DOHH2 (cell line): ENCODE results near the gene YPEL1.

Experiments used
- H3F3A ChIP-seq: fragments of 200-600 bp; sonication (generic), shearing (Covaris generic); 2 replicates; pipeline ENCODE4 v1.6.0; 2016; ENCODE audit warnings: antibody characterized with exemption, mild to moderate bottlenecking; ENCODE audit not compliant: control insufficient read depth, insufficient read depth
- H3K27ac ChIP-seq: fragments of 200-600 bp; sonication (generic); 2 replicates; pipeline ENCODE4 v1.5.1; 2014; ENCODE audit warnings: low read depth, mild to moderate bottlenecking, low read length, moderate library complexity
- H3K27me3 ChIP-seq: fragments of 200-600 bp; sonication (generic); 2 replicates; pipeline ENCODE4 v1.6.1; 2014; ENCODE audit warnings: mild to moderate bottlenecking, low read length, mixed read lengths; ENCODE audit not compliant: control insufficient read depth
- H3K36me3 ChIP-seq: fragments of 200-600 bp; sonication (generic); 2 replicates; pipeline ENCODE4 v1.6.1; 2014; ENCODE audit warnings: mild to moderate bottlenecking, low read length, moderate library complexity, mixed read lengths; ENCODE audit not compliant: control insufficient read depth
- H3K4me1 ChIP-seq: fragments of 200-600 bp; sonication (generic); 2 replicates; pipeline ENCODE4 v1.6.1; 2014; ENCODE audit warnings: mild to moderate bottlenecking, low read length, mixed read lengths; ENCODE audit not compliant: control insufficient read depth
- H3K4me2 ChIP-seq: fragments of 200-600 bp; sonication (generic); 2 replicates; pipeline ENCODE4 v1.6.0; 2014; ENCODE audit warnings: mild to moderate bottlenecking, low read length, moderate library complexity
- H3K4me3 ChIP-seq: fragments of 200-600 bp; sonication (generic); 2 replicates; pipeline ENCODE4 v1.5.1; 2014; ENCODE audit warnings: mild to moderate bottlenecking, low read length, mixed read lengths
- H3K79me2 ChIP-seq: fragments of 200-600 bp; sonication (generic); 2 replicates; pipeline ENCODE4 v1.6.1; 2014; ENCODE audit warnings: mild to moderate bottlenecking, low read length, mixed read lengths; ENCODE audit not compliant: control insufficient read depth
- H3K9me2 ChIP-seq: fragments of 200-600 bp; sonication (generic); replicated peaks from 2 replicates; pipeline ENCODE4 v1.6.1; 2014; ENCODE audit warnings: mild to moderate bottlenecking, low read length, mixed read lengths; ENCODE audit not compliant: control insufficient read depth
- H3K9me3 ChIP-seq: fragments of 200-600 bp; sonication (generic); 2 replicates; pipeline ENCODE4 v1.6.1; 2014; ENCODE audit warnings: antibody characterized with exemption, low read length, mixed read lengths; ENCODE audit not compliant: control insufficient read depth, insufficient read depth
- H4K20me1 ChIP-seq: fragments of 200-600 bp; sonication (generic); 2 replicates; pipeline ENCODE4 v1.6.0; 2014; ENCODE audit warnings: low read depth, mild to moderate bottlenecking, antibody characterized with exemption, low read length, moderate library complexity; ENCODE audit not compliant: control insufficient read depth, insufficient read depth
- CTCF ChIP-seq: fragments of 200-600 bp; sonication (generic); IDR thresholded peaks from one replicate; pipeline ENCODE4 v1.5.1; 2014; ENCODE audit warnings: antibody characterized with exemption, mild to moderate bottlenecking, low read depth, low read length; ENCODE audit not compliant: poor library complexity, severe bottlenecking
- EZH2phosphoT487 ChIP-seq: fragments of 200-600 bp; sonication (generic); IDR thresholded peaks from 2 replicates; pipeline ENCODE4 v1.6.1; 2017; ENCODE audit warnings: borderline replicate concordance, mild to moderate bottlenecking, antibody characterized with exemption, low read length, moderate library complexity, mixed read lengths

YPEL1 gene

DNA sequence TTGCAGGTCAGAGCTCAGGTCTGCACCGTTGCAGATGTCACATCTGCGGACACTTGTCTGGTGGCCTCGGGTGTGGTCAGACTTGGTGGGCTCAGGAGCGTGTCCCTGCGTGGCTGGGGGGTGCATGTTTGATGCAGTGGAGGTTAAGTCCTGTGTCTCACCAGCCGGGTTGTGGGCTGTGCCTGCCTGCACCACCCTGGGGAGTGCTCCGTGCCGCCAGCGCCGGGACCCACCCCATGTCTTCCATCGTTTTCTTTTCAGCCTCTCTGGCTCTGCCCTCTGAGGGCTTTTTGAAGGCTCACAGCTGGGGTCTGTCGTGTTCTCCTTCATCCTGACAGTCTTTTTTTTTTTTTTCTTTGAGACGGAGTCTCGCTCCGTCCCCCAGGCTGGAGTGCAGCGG is 43.8 kb downstream of the YPEL1 start:
- H3K79me2 ChIP-seq: no peaks in the 10 kb centered on the region
- peaks cover 67% of the 10 kb centered on the region for H3K36me3 ChIP-seq
- no peak overlapping the region for H3K4me3 ChIP-seq
- TF ChIP-seq CTCF (no peak), EZH2phosphoT487 (no peak)
- no peaks in the 10 kb centered on the region for H3F3A ChIP-seq
- H3K4me1 ChIP-seq: no peaks in the 10 kb centered on the region
- H3K9me2 ChIP-seq: no peaks in the 10 kb centered on the region
- H4K20me1 ChIP-seq: no peaks in the 10 kb centered on the region
- H3K4me2 ChIP-seq: no peak overlapping the region
- H3K9me3 ChIP-seq: no peaks in the 10 kb centered on the region
- no peak overlapping the region for H3K27ac ChIP-seq
- no peaks in the 10 kb centered on the region for H3K27me3 ChIP-seq

DNA sequence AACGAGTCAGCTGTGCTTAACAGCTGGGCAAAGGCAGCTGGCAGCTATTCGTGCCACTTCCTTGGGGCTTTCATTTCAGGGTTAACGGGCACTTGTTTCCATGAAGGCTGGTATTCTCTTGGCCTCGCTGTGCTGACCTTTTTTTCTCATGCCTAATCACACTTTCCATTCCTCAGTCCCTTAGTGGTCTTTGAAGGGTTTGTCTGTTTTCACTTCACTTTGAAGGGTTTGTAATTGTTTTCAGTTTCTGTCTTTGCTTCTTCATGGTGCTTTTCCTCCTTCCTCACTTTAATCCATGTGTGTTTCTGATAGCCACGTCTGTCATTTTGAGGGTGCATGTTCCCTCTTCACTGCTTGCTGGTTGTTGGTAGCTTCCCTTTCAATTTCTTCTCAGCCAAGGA is 45.2 kb downstream of the YPEL1 start:
- Histone ChIP-seq H3K79me2 (no peaks in the 10 kb centered on the region), H3K4me1 (no peaks in the 10 kb centered on the region), H3F3A (no peaks in the 10 kb centered on the region), H3K27me3 (no peaks in the 10 kb centered on the region), H3K36me3 (peaks cover 66% of the 10 kb centered on the region), H3K9me3 (no peaks in the 10 kb centered on the region), H4K20me1 (no peaks in the 10 kb centered on the region), H3K4me3 (no peak overlapping the region), H3K27ac (no peak overlapping the region), H3K4me2 (no peak overlapping the region), H3K9me2 (no peaks in the 10 kb centered on the region)
- TF ChIP-seq CTCF: no peak
- TF ChIP-seq EZH2phosphoT487: no peak

DNA sequence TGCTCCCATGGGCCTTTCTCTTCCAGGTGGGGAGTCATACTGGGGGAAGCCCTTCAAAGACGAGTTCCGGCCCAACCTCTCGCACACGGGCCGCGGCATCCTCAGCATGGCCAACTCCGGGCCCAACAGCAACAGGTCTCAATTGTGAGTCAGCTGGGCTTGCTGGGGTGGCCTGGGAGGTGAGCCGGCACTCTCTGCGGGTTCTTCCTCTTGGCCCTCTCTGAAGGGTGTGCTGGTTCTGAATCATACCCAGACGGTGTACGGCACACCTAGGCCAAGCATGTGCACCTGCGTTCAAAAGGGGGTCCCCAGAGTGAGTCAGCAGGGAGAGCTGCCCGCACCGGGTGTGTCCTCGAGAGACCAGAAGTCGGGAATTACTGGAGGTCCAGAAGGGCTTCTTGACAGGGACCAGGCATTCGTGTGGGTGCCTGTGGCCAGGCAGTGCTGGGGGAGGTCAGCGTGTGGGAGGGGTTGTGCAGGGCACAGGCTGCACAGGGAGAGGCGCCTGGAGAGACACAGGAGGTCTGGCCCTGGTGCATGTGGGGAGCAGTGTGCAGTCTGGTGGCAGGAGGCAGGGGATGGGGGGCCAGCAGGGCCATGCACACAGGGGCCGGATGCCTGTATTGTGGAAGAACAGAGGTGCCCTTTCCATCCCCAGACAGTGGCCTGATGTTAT is 46.8 kb downstream of the YPEL1 start:
- Histone ChIP-seq H3K9me3 (no peaks in the 10 kb centered on the region), H3K4me2 (no peak overlapping the region), H3K4me1 (no peaks in the 10 kb centered on the region), H3K27me3 (no peaks in the 10 kb centered on the region), H3F3A (no peaks in the 10 kb centered on the region), H3K4me3 (no peak overlapping the region), H4K20me1 (no peaks in the 10 kb centered on the region), H3K27ac (no peak overlapping the region), H3K79me2 (no peaks in the 10 kb centered on the region), H3K36me3 (peaks cover 60% of the 10 kb centered on the region), H3K9me2 (no peaks in the 10 kb centered on the region)
- no peak for TF ChIP-seq EZH2phosphoT487
- no peak for TF ChIP-seq CTCF

GRCh38 chr22:21688341-21688705 is 47.3 kb downstream of the YPEL1 start:
- H3K4me1 ChIP-seq: no peaks in the 10 kb centered on the region
- TF ChIP-seq CTCF (no peak), EZH2phosphoT487 (no peak)
- no peaks in the 10 kb centered on the region for H3K79me2 ChIP-seq
- H3K9me2 ChIP-seq: no peaks in the 10 kb centered on the region
- H3K27me3 ChIP-seq: no peaks in the 10 kb centered on the region
- no peaks in the 10 kb centered on the region for H3K9me3 ChIP-seq
- no peaks in the 10 kb centered on the region for H4K20me1 ChIP-seq
- no peaks in the 10 kb centered on the region for H3F3A ChIP-seq
- H3K4me3 ChIP-seq: no peak overlapping the region
- H3K4me2 ChIP-seq: no peak overlapping the region
- H3K36me3 ChIP-seq: peaks cover 57% of the 10 kb centered on the region
- H3K27ac ChIP-seq: no peak overlapping the region
